GM18520 (cell line): ENCODE data around the gene GLMN.

ENCODE experiments used
- ATAC-seq: cut with Tn5 transposase; IDR thresholded peaks from one replicate; pipeline ENCODE4 v1.9.1; 2021; ENCODE audit not compliant: unreplicated experiment

The GLMN gene, protein sequence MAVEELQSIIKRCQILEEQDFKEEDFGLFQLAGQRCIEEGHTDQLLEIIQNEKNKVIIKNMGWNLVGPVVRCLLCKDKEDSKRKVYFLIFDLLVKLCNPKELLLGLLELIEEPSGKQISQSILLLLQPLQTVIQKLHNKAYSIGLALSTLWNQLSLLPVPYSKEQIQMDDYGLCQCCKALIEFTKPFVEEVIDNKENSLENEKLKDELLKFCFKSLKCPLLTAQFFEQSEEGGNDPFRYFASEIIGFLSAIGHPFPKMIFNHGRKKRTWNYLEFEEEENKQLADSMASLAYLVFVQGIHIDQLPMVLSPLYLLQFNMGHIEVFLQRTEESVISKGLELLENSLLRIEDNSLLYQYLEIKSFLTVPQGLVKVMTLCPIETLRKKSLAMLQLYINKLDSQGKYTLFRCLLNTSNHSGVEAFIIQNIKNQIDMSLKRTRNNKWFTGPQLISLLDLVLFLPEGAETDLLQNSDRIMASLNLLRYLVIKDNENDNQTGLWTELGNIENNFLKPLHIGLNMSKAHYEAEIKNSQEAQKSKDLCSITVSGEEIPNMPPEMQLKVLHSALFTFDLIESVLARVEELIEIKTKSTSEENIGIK

DNA sequence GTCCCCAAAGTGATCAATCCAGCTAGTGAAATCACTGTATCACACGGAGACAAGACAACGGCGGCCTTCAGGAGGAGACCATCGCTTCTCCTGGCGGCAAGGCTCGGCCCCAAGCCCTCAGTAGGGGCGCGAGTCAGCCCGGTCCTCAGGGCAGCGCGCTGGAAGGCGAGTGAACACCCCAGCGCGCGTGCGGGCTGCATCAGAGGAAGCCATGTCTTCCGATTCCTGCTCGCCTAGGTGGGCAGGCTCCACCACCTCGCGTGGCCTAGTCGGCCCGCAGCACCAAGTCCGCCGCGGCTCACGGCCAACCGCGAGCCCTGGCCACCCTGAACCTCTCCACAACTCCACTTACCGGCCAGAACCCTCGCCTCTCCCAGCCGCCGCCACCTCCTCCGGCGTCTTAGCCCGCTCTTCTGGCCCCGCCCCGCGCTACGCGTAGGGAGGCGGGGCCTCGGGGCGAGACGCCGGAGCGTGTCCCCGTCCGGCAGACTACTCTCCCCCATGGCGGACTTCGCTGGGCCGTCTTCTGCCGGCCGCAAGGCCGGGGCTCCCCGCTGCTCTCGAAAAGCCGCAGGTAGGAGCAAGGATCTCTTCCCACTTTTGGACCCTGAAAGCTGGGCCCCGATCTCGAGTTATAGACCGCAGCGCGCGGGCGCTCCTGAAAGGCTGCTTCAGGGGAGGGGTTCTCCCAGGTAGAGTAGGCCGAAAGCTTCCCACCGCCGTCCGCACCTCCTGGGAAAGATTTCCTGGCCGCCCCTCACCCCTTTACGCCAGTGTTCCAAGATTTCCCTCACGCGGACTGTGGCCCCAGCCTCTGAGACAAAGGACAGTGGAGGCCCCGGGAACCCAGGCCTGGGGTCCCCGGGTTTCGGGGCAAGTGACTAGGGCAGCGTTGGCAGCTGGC is at the start of gene GLMN, which contains the start of gene RPAP2:
TSS of gene GLMN (minus strand) at position 415 of the 904 bp plus-strand sequence. CDS start 988 bp downstream, outside the sequence.
TSS of gene RPAP2 (plus strand) at position 487 of the 904 bp plus-strand sequence. CDS start at position 502, 15 bp downstream.
- ATAC-seq = peak; percentile 94

DNA sequence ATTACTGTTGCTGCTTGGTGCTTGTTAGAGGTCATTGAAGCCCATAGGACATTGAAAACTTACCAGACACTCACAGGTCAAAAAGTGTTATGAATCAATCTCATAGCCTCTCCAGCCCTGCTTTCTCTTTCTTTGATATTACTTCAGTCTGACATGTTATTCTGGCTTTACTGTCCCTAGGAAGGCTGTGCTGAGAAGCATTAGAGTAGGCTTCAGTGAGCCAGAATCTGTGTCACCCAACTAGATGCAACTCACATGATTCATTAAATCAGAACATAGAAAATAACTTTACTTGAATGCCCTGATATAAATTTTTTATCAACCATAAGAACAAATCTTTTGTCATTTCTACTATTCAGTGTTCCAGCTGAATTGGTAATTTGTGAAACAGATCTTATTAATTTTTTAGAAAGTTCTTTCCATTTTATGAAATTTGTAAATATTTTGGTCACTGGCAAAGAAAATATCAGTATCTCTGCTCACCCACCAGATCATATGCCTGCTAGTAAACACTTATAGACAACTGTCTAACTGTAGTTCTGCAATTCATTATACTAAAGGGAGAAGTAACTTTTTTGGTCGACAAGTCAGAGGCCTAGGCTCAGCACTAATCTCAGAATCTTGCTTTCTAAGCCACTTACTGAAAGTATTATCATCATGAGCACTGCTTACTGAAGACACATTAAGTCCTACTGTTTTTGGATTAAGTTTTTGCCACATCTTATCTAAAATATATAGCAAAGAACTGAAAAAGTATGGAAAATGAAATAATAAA is 48.3 kb upstream of the GLMN start:
- no peak for ATAC-seq

DNA sequence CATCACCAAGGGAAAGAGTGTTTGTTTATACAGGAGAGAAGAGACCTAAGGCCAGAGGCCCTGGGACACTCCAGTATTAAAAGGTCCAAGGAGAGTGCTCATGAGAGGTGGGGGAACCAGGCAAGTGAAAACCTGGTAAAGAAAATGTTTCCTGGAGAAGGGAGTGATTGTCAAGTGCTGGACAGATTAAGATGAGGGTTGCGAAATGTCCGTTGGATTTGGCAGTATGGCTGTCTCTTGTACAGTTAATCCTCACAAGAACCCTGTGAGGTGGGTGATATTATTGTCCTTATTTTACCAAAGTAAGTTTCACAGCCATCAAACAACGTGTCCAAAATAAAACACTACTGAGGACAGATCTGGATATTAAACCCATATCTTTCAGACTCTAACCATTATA is 44.3 kb upstream of the GLMN start:
- ATAC-seq = no peak

DNA sequence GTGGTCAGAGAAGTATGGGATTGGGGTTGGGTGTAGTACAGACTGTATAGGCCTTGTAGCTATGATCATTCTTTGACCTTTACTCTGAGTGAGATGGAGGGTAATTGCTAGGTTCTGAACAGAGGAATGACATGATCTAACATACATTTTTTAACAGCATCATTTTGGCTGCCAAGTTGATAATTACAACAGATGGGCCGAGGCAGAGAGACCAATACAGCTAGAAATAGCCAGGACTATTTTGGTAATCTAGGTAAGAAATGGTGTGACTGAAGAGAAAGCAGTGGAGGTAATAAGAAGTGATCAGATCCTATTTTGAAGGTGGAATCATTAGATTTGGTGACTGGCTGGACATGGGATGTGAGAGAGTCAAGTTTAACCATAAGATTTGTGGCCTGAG is 43.6 kb upstream of the GLMN start:
- ATAC-seq = no peak

DNA sequence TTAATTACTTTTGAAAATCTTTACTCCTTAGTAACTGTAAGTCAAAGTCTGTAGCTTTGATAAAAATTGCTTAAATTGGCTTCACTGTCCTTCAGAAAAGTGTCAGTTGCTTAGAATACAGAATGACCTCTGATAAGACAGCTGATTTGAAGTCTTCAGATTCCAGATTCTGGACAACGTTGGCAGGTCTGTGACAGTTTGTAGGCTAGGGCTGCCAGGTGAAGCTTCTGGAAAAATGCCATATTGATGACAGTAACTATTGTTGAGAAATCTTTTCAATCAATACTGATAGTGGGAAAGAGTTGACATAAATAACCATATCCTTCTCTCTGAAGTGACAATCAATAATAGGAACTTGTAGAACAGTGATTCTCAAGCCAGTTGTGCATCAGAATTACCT is 41.4 kb upstream of the GLMN start:
- no peak for ATAC-seq

DNA sequence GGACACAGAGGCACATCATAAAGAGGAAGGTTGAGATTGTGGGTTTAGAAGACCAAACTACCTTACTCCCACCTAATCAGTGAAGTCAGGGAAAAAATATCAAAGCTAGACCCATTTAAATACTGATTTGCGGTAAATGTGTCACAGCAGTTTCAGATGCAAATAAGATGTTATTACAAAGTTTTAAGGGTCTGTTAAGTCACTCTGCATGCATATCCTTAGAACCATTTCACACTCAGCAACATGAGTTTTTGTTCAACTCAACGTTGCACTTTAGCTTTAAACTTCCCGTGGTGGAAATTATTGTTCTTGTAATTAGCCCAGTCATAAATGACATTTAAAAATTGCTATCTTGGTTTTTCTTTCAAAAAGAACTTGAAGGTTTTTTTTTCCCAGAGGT is 34.9 kb upstream of the GLMN start:
- ATAC-seq = no peak

DNA sequence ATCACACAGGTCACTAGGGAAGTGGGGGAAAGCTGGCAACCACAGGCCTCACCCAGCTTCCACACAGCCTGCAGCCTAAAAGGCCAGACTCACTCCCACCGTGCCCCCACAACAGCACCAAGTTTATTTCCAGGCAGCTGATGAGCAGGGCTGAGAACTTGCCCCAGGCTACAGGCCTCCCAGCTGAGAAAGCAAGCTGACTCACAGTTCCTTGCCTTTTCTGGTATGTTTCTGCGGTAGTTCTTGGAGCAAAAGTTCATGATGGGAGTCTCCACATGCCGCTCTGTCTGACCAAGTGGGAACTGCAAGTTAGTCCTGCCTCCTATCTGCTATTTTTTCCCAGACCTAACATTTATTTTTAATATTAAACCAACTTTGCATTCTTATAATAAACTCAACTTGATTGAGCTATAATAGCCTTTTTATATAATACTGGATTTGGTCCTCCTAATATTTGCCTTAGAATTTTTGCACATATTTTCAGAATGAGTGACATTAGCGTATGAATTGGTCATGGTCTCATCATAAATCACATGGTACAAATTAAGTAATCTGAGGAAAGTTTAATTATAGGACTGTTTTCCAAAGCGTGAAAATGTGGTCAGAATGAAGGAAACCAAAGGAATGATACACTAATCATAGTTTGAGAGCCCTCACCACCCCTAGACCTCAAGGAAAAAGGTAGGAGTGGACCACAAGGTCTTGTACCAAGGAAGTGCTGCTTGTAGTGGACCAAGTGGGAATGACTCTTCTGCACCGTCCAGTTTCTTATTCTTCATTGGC is 30.8 kb upstream of the GLMN start:
- ATAC-seq = no peak

DNA sequence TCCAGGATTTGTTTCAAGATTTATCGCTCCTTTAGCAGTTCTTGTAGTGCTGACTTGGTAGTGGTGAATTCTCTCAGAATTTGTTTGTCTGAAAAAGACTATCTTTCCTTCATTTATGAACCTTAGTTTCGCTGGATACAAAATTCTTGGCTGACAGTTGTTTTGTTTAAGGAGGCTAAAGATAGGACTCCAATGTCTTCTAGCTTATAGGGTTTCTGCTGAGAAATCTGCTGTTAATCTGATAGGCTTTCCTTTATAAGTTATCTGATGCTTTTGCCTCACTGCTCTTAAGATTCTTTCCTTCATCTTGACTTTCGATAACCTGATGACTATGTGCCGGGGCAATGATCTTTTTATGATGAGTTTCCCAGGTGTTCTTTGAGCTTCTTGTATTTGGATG is 29.0 kb upstream of the GLMN start:
- no peak for ATAC-seq

DNA sequence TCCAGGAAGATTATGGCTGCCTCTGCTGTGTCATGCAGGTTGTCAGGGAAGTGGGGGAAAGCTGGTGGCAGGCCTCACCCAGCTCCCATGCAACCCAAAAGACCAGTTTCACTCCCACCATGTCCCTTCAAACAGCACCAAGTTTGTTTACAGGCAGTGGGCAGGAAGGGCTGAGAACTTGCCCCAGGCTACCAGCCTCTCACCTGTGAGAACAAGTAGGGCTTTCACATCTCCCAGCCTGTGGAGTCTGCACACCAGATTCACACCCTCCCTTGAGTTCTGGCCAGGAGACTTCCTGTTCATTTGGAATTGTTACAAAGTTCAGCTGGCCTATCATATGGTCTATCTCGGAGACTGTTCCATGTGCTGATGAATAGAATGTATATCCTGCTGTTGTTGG is 27.9 kb upstream of the GLMN start:
- ATAC-seq = no peak

DNA sequence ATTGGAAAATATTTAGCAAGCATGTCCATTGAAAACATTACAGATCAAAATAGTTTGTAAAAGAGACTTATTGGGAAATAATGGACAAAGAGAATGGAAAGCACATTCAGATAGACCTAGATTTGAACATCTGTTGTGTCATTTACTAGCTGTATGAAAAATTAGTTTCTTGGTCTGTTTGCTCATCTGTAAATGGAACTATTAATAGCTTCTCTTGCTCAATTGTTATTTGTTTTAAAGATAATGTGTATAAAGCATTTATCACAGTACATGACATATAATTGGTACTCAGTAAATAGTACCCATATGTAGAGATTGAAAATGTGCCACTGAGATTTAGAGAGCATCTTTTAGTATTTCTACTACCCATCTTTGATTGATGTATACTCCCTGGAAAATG is 26.0 kb upstream of the GLMN start:
- ATAC-seq = no peak

DNA sequence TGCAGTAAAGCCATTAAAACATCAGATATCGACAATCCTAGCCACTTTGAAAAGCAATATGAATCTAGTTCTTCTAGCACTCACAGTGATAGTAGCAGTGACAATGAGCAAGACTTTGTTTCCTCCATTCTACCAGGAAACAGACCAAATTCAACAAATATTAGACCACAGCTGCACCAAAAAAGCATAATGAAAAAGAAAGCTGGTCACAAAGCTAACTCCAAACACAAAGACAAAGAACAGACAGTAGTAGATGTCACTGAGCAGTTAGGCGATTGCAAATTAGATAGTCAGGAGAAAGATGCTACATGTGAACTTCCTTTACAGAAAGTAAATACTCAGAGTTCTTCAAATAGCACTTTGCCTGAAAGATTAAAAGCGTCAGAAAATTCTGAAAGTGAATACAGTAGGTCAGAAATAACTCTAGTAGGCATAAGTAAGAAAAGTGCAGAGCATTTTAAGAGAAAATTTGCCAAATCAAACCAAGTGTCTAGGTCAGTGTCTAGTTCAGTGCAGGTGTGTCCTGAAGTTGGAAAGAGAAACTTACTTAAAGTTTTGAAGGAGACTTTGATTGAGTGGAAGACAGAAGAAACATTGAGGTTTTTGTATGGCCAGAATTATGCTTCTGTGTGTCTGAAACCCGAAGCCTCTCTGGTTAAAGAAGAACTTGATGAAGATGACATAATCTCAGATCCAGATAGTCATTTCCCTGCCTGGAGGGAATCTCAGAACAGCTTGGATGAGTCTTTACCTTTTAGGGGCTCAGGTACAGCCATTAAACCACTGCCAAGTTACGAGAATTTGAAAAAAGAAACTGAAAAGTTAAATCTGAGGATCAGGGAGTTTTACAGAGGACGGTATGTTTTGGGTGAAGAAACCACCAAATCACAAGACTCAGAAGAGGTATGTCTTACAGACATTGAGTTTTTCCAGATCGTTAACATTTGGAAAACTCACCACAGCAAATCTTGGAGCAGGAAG is 25.0 kb upstream of the GLMN start:
- ATAC-seq = no peak

DNA sequence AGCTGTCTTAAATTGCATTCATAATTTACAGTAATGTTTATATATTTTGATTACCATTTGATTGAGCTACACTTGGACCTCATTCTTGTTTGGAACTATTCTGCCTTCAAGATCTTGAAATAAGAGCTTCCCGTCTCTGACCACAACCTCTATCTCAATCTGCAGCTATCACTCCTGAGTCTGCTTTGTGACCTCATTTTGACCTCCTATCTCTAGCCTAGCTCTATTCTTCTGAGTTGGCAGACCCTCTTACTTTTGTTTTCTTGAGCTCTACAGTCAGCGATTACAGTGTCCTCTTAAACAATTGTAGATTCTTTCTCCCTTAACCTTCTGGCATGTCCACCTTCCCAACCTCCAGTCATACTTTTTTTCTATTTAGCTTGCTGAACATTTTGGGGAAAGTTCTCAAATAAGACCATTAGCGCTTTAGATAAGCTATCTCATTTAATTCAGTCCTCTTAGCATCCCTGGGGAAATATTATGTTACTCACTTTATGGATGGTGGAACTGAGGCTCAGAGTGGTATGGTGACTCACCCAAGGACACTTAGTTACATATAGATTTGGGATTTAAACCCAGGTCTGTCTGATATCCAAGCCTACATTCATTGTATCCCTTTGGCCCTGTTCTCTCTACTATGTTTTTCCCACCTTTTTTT is 19.2 kb upstream of the GLMN start:
- no peak for ATAC-seq

DNA sequence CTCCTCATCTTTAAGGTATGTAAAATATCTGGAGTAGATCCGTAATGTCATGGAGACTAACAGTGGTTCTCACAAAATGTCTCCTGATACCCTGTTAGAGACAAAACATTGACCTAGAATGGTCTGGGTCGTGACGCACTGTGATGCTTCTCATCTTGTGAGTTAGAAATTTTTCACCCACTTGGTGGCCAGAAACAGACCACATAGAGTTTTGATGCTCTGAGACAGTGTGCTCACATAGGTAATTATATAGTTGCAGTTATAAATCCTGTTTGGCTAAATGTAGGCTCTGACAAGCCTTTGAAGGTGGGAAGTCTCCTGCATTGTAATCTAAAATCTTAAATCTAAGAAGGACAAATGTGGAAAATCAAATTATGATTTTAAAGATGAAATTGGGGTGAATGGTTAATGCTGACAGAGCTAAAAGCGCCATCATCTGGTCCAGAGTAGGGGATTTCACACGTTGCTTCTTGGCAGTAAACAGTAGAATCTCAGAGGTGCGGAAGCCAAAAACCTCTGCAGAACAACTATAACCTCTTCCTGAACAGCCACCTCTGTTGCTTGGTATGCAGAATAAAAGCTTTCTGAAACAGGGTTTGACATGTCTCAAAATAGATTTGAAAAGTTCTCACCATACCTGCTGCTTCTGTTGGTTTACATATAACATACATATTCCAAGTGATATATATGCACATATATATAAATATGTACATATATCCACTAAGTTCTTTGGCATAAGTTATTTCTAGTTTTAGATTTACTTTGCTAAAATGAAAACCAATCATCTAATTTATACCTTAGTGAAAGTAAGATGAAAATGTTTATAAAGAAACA is 17.2 kb upstream of the GLMN start:
- ATAC-seq = no peak

DNA sequence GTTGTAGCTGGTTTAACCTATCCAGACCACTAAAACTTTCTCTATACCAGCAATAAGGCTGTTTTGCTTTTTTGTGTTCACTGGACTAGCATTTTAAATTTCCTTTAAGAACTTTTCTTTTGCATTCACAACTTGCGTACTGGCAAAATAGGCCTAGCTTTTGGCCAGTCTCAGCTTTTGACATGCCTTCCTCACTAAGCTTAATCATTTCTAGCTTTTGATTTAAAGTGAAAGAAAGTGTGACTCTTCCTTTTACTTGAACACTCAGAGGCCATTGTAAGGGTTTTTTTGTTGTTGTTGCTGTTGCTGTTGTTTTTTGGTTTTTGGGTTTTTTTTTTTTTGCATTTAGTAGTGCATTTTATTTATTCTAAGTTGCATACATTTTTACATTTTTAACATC is 15.2 kb upstream of the GLMN start:
- no peak for ATAC-seq

DNA sequence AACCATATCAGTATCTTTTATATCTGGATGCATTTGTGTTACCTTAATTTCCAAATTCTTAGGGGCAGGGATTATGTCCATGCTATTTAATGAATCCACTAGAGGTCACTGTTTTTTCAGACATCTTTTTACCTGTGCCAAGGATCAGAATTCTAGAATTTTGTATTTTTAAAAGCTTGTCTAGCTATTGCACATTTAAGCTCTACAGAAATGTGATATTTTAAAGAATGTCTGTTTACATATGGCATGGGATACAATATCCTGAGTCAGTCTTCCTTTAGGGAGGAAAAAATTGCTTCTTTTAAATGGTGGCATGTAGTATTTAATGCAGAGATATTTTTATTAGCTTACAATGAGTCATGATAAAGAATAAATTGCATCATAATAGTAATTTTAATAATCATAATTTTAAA is 11.4 kb upstream of the GLMN start:
- no peak for ATAC-seq

DNA sequence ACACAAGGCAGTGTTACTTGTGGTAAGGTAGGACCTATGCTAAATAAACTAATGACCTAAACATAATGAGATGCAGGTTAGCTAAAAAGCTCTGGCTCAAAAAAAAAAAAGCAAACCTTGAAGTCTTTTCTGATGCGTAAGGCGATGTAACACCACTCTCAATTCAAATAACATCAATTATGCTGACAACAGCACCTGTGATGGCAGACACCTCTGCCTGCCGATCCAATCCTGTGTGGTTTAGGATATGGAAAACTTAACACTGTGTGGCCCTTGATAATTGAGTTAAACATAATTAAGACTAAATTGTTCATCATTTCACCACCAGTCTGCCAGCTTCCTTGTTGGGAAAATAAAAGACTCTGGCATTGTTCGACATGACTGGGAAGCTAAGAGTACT is 9.2 kb upstream of the GLMN start:
- no peak for ATAC-seq

DNA sequence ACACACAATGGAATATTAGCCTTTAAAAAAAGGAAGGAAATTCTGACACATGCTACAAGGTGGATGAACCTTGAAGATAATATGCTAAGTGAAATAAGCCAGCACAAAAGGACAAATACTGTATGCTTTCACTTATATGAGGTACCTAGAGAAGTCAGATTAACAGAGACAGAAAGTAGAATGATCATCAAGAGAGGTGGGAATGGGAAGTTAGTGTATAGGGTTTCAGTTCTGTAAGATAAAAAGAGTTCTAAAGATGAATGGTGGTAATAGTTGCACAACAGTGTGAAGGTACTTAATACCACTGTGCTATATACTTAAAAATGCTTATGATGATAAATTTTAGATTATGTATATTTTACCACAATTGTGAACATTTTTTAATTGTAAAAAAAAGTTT is 7.2 kb upstream of the GLMN start:
- ATAC-seq = no peak
